Measurements from ENCODE around the gene LCK. TPM values are rescaled to one million over a fixed set of nuclear protein-coding genes. Genes with fewer than 3 reads are reported as not detected.
A peak's percentile ranks its signal among the peaks of the same experiment; 100 is the strongest.
"Not testable (repeated sequence)": the region's sequence is repeated elsewhere in the genome, so short reads cannot be mapped to it uniquely, and the experiment has no call there.

LCK gene
- total RNA-seq, 4 donors from 2014 or later, result 0.26 to 3.9 (median 1.4) TPM

DNA sequence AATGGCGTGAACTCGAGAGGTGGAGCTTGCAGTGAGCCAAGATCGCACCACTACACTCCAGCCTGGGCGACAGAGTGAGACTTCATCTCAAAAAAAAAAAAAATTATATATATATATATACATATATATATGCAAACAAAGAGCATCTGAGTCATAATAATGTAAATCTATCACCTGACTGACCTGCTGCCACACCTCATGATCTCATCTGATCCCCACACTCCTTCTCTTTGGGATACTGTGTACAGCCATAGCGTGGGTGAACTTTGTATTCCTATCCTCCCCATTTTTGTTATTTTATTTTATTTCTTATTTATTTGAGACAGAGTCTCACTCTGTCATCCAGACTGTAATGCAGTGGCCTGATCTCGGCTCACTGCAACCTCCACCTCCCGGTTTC lies 38.2 kb downstream of the LCK start:
- Histone ChIP-seq H3K27ac (no peak overlapping the region), H3K9me3 (no peaks in the 10 kb centered on the region), H3K4me3 (no peak overlapping the region), H3K4me1 (peaks cover 17% of the 10 kb centered on the region), H3K36me3 (no peaks in the 10 kb centered on the region), H3K27me3 (no peaks in the 10 kb centered on the region)
- TF ChIP-seq EP300 (IDR thresholded peaks at IDR 0.05), result no peak
- TF ChIP-seq POLR2AphosphoS5 (IDR thresholded peaks at IDR 0.05), result no peak
- TF ChIP-seq, protein P1, sequence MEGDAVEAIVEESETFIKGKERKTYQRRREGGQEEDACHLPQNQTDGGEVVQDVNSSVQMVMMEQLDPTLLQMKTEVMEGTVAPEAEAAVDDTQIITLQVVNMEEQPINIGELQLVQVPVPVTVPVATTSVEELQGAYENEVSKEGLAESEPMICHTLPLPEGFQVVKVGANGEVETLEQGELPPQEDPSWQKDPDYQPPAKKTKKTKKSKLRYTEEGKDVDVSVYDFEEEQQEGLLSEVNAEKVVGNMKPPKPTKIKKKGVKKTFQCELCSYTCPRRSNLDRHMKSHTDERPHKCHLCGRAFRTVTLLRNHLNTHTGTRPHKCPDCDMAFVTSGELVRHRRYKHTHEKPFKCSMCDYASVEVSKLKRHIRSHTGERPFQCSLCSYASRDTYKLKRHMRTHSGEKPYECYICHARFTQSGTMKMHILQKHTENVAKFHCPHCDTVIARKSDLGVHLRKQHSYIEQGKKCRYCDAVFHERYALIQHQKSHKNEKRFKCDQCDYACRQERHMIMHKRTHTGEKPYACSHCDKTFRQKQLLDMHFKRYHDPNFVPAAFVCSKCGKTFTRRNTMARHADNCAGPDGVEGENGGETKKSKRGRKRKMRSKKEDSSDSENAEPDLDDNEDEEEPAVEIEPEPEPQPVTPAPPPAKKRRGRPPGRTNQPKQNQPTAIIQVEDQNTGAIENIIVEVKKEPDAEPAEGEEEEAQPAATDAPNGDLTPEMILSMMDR (IDR thresholded peaks at IDR 0.05), result no peak
- no peak for TF ChIP-seq POLR2A (IDR thresholded peaks at IDR 0.05)
- DNase-seq (ENCODE audit: low spot score in 2 of 2), result no peak
- WGBS, result 81% methylated on average over 7 of the region's 7 CpGs

DNA sequence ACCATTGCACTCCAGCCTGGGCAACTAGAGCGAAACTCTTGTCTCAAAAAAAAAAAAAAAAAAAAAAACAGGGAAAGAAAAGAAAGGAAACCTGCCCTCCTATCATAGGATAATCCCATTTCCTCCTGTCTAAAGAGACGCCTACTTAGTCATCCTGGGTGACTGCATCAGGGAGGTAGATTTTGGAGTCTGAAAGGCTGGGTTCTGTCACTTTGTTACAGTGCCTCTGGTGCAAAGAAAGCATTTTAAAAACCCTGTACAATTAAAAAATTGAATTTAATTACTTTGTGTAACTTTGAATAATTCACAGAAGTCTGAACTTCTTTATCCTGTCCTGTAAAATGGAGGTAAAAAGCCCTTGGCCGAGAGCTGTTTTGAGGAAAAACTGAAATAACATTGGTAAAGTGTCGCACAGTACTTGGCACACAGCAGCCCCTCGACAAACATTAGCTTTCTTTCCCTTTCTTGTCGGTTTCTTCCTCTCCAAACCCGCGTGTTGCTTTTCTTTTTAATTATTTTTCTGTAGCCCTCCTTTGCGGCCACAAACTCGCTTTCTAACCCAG lies 40.2 kb downstream of the LCK start:
- DNase-seq (ENCODE audit: low spot score in 2 of 2), result no peak
- Histone ChIP-seq H3K4me3 (peak overlapping the region; percentile 78), H3K27ac (peak overlapping the region; percentile 89), H3K9me3 (no peaks in the 10 kb centered on the region), H3K36me3 (no peaks in the 10 kb centered on the region), H3K4me1 (peaks cover 17% of the 10 kb centered on the region), H3K27me3 (no peaks in the 10 kb centered on the region)
- 47% methylated on average over 10 of the region's 10 CpGs for WGBS
- no peak for TF ChIP-seq POLR2A (IDR thresholded peaks at IDR 0.05)
- no peak for TF ChIP-seq POLR2AphosphoS5 (IDR thresholded peaks at IDR 0.05)
- TF ChIP-seq, protein P1 (IDR thresholded peaks at IDR 0.05), result no peak
- no peak for TF ChIP-seq EP300 (IDR thresholded peaks at IDR 0.05)

DNA sequence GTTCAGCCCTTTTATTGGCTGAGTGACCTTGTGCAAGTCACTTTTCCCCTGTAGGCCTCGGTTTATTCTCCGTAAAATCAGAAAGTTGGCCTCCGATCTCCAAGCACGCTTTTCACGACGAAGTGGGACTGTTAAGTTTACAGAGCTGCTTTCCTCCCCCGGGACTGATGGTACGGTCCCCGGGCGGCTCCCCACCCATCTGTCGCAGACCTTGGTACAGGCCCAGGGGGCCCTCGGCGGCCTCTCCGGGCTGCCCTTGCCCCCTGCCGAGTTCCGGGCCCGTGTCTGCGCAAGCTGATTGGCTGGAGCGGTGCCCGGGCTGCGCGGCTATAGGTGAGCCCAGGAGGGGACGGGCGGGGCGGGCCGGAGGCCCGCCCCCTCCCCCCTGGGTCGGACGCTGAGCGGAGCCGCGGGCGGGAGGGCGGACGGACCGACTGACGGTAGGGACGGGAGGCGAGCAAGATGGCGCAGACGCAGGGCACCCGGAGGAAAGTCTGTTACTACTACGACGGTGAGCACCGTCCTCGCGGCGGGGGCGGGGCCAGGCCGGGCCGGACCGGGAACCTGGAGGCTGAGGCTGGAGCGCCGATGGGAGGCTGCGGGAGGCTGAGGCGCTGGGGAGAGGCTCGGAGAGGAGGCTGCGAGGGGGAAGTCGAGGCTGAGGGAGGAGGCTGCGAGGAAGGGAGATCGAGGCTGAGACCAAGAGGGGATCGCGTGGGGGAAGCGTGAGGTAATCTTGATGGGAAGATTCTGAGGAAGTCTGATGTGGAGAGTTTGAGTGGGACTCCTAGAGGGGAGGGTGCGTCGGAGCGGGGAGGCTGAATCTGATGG lies 40.9 kb downstream of the LCK start, which contains the start of gene HDAC1:
Gene HDAC1, plus strand, starts transcription at position 376 of the 831 bp plus-strand sequence. Its CDS starts 87 bp downstream, at position 463.
- whole genome bisulfite sequencing, result under 1% methylated on average over 33 of the region's 67 CpGs
- H3K4me1 ChIP-seq, result peaks cover 17% of the 10 kb centered on the region

DNA sequence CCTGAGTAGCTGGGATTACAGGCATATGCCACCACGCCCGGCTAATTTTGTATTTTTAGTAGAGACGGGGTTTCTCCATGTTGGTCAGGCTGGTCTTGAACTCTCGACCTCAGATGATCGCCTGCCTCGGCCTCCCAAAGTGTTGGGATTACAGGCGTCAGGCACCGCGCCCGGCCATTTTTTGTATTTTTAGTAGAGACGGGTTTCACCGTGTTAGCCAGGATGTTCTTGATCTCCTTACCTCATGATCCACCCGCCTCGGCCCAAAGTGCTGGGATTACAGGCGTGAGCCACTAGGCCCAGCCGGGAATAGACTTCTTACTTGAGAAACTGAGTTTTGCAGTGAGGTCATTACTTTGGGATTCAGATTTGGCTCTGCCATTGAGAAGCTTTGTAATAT lies 47.1 kb downstream of the LCK start:
- H3K4me3 ChIP-seq; H3K9me3 ChIP-seq; H3K27me3 ChIP-seq; DNase-seq (ENCODE audit: low spot score in 2 of 2); H3K27ac ChIP-seq; H3K4me1 ChIP-seq; H3K36me3 ChIP-seq: not testable (repeated sequence)
- WGBS, result 94% methylated on average over 16 of the region's 16 CpGs

More for the DNA sequence above, 40.9 kb downstream of the LCK start, which contains the start of gene HDAC1:
- H3K36me3 ChIP-seq, result no peaks in the 10 kb centered on the region
- peak within 1 kb of the TSS; percentile 89 for H3K27ac ChIP-seq
- H3K27me3 ChIP-seq, result no peaks in the 10 kb centered on the region
- peak within 1 kb of the TSS; percentile 78 for H3K4me3 ChIP-seq
- H3K9me3 ChIP-seq, result no peaks in the 10 kb centered on the region
- TF ChIP-seq POLR2AphosphoS5 (IDR thresholded peaks at IDR 0.05), result peak in 2 of 3 donors; percentile 17 to 22
- peak in 1 of 2 donors; percentile 22 for TF ChIP-seq POLR2A (IDR thresholded peaks at IDR 0.05)
- TF ChIP-seq, protein P1 (IDR thresholded peaks at IDR 0.05), result no peak
- no peak for TF ChIP-seq EP300 (IDR thresholded peaks at IDR 0.05)
- peak; percentile 95 for DNase-seq (ENCODE audit: low spot score in 2 of 2)

DNA sequence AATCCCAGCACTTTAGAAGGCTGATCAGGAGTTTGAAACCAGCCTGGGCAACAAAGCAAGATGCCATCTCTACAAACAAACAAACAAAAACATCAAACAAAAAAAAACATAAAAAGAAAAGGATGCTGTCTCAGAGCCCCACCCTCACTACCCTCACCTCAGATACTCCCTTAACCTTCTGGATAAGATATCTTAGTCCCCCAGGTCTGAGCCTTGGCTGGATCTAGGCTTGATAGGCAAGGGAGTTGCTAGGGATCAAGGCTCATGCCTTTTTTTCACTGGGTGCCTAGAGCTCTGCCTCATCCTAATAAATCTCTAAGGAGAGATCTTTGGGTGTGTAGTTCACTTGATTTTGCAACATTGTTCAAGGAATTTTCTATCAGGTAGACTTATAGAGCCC lies 48.3 kb downstream of the LCK start:
- no peak for DNase-seq (ENCODE audit: low spot score in 2 of 2)
- Histone ChIP-seq H3K9me3 (no peaks in the 10 kb centered on the region), H3K27ac (no peak overlapping the region), H3K27me3 (no peaks in the 10 kb centered on the region), H3K4me3 (no peak overlapping the region), H3K36me3 (peaks cover 19% of the 10 kb centered on the region), H3K4me1 (peaks cover 5% of the 10 kb centered on the region)
- TF ChIP-seq, protein P1 (IDR thresholded peaks at IDR 0.05), result no peak
- no peak for TF ChIP-seq EP300 (IDR thresholded peaks at IDR 0.05)
- TF ChIP-seq POLR2AphosphoS5 (IDR thresholded peaks at IDR 0.05), result no peak
- TF ChIP-seq POLR2A (IDR thresholded peaks at IDR 0.05), result no peak
